Breast epithelium (tissue), 3 donors: Measurements from ENCODE around the gene PPCDC.

Experiments
- POLR2A ChIP-seq: fragments of 450-650 bp; IDR thresholded peaks from one replicate; pipeline ENCODE4 v1.6.1; 2016; ENCODE audit warnings: antibody characterized with exemption, mild to moderate bottlenecking, moderate library complexity
- TF ChIP-seq, protein P1 (sequence below), 3 donors: fragments of 450-650 bp; IDR thresholded peaks; one replicate each; pipeline ENCODE4 v1.5.1; 2016 to 2017; ENCODE audit warnings: antibody characterized with exemption in 3 of 3, mild to moderate bottlenecking in 3 of 3, moderate library complexity in 3 of 3

DNA sequence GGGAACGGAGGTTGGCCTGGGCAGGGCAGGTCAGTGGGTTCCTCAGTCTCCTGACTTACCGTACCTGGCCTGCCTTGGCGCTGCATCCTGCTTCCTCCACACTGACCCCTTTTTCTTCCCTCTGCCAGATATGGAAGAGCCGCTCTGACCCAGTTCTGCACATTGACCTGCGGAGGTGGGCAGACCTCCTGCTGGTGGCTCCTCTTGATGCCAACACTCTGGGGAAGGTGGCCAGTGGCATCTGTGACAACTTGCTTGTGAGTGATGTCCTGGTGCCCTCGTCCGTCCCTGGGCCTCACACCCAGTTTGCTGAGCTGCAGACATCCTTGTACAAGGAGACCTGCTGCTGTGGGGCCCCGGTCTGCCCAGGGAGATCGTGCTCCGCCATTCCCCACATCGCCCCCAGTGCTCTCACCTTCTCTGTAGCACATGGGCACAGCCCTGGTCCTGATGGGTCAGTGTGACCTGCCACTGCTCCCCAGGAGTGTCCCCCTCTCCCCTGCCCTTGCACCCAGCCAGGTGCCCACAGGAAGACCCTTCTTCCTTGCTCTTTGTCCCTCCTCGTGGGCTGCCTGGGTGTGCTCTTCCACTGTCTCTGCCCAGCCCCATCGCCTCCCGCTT is 21.0 kb downstream of the PPCDC start:
- TF ChIP-seq, protein P1, sequence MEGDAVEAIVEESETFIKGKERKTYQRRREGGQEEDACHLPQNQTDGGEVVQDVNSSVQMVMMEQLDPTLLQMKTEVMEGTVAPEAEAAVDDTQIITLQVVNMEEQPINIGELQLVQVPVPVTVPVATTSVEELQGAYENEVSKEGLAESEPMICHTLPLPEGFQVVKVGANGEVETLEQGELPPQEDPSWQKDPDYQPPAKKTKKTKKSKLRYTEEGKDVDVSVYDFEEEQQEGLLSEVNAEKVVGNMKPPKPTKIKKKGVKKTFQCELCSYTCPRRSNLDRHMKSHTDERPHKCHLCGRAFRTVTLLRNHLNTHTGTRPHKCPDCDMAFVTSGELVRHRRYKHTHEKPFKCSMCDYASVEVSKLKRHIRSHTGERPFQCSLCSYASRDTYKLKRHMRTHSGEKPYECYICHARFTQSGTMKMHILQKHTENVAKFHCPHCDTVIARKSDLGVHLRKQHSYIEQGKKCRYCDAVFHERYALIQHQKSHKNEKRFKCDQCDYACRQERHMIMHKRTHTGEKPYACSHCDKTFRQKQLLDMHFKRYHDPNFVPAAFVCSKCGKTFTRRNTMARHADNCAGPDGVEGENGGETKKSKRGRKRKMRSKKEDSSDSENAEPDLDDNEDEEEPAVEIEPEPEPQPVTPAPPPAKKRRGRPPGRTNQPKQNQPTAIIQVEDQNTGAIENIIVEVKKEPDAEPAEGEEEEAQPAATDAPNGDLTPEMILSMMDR (IDR thresholded peaks at IDR 0.05), result no peak
- no peak for TF ChIP-seq POLR2A
